IMR-90 (cell line): ENCODE data around the gene SRGN. TPM values are rescaled to one million over a fixed set of nuclear protein-coding genes. Genes with fewer than 3 reads are reported as not detected.

Source experiments
- CHD1 ChIP-seq: IDR thresholded peaks from 2 replicates; pipeline ENCODE4 v1.6.1; 2012; ENCODE audit warnings: low read depth, low read length, improper control_type of control experiment
- MXI1 ChIP-seq: IDR thresholded peaks from 2 replicates; pipeline ENCODE4 v1.6.1; 2012; ENCODE audit warnings: low read depth, mild to moderate bottlenecking, low read length, moderate library complexity, borderline replicate concordance
- POLR2A ChIP-seq: IDR thresholded peaks from 2 replicates; pipeline ENCODE4 v1.6.1; 2012; ENCODE audit warnings: mild to moderate bottlenecking, low read depth, low read length
- RAD21 ChIP-seq: IDR thresholded peaks from 2 replicates; pipeline ENCODE4 v1.6.1; 2012; ENCODE audit warnings: low read length, improper control_type of control experiment
- USF2 ChIP-seq: fragments of 150-350 bp; IDR thresholded peaks from 2 replicates; pipeline ENCODE4 v1.6.1; 2017; ENCODE audit warnings: mild to moderate bottlenecking, antibody characterized with exemption, low read length, low read depth
- polyA plus RNA-seq, 3 experiments: library from polyadenylated mRNA; depleted of rRNA; stranded (reverse); fragments of >200 nt; gene quantifications; 2 replicates each; pipeline ENCODE4 v1.2.3, GENCODE V29; 2012; ENCODE audit warnings: low replicate concordance in 1 of 3
- total RNA-seq: library from RNA; depleted of rRNA; stranded (reverse); fragments of >200 nt; gene quantifications from 2 replicates; pipeline ENCODE4 v1.2.3, GENCODE V29; 2012

SRGN gene
- total and polyA plus RNA-seq, 2 of the 4 experiments (the other 2 are of a cell fraction): 33.3 to 41.4 TPM

- TF ChIP-seq USF2: no peak
- TF ChIP-seq RAD21: no peak
- no peak for TF ChIP-seq MXI1
- no peak for TF ChIP-seq CHD1
- TF ChIP-seq POLR2A: no peak
These were observed 3.3 kb downstream of the SRGN start (continued) for GRCh38 chr10:69091143-69091651.
